Activated CD8-positive, alpha-beta memory T cell treated with anti-CD3 and anti-CD28 coated beads, Interleukin-2, amount 50 U/mL, for 4 hours (primary cell): Measurements from ENCODE around the gene EYA3.
A peak's percentile ranks its signal among the peaks of the same experiment; 100 is the strongest.

ENCODE experiments used
- DNase-seq: peaks from one replicate; pipeline ENCODE4 v3.0.0-alpha.2; 2020

Gene EYA3

GRCh38 chr1:27967106-27967883 lies 121.1 kb downstream of the EYA3 start:
- no peak for DNase-seq

GRCh38 chr1:27966402-27967105 lies 121.9 kb downstream of the EYA3 start:
- DNase-seq: no peak

- DNase-seq: no peak
Observed at GRCh38 chr1:27963393-27963792, 125.0 kb downstream of the EYA3 start.

- DNase-seq: no peak
Observed at GRCh38 chr1:27961646-27962221, 126.7 kb downstream of the EYA3 start.

GRCh38 chr1:27960762-27961645 lies 127.4 kb downstream of the EYA3 start:
- no peak for DNase-seq

- DNase-seq: peak; percentile 83
Observed at GRCh38 chr1:27959792-27960603, 128.4 kb downstream of the EYA3 start, which contains the start of gene XKR8. Gene XKR8 (plus strand): TSS chr1:27959973. CDS start chr1:27960070, 97 bp downstream.

GRCh38 chr1:27958513-27958912 lies 129.9 kb downstream of the EYA3 start:
- DNase-seq: no peak

GRCh38 chr1:27957655-27958054 lies 130.8 kb downstream of the EYA3 start:
- DNase-seq: no peak

- DNase-seq: no peak
Observed at GRCh38 chr1:27956761-27957160, 131.6 kb downstream of the EYA3 start.

- no peak for DNase-seq
Observed at GRCh38 chr1:27955076-27955475, 133.3 kb downstream of the EYA3 start.

GRCh38 chr1:27954186-27954585 lies 134.2 kb downstream of the EYA3 start:
- DNase-seq: no peak

GRCh38 chr1:27952147-27952546 lies 136.3 kb downstream of the EYA3 start:
- no peak for DNase-seq

- no peak for DNase-seq
Observed at GRCh38 chr1:27951396-27951795, 137.0 kb downstream of the EYA3 start.

GRCh38 chr1:27949027-27949426 lies 139.4 kb downstream of the EYA3 start:
- DNase-seq: no peak

- DNase-seq: no peak
Observed at GRCh38 chr1:27945020-27945419, 143.4 kb downstream of the EYA3 start.

- no peak for DNase-seq
Observed at GRCh38 chr1:27941671-27942540, 146.5 kb downstream of the EYA3 start.

GRCh38 chr1:27940870-27941560 lies 147.4 kb downstream of the EYA3 start:
- no peak for DNase-seq

GRCh38 chr1:27940297-27940696 lies 148.1 kb downstream of the EYA3 start:
- DNase-seq: peak; percentile 70

- DNase-seq: no peak
Observed at GRCh38 chr1:27938488-27938887, 149.9 kb downstream of the EYA3 start.

- DNase-seq: no peak
Observed at GRCh38 chr1:27937524-27937836, 150.9 kb downstream of the EYA3 start.

- no peak for DNase-seq
Observed at GRCh38 chr1:27936370-27936769, 152.0 kb downstream of the EYA3 start.
